Left ventricle myocardium inferior (tissue), 1 donor: ENCODE measurements around the gene RNU7-1. TPM values are rescaled to one million over a fixed set of nuclear protein-coding genes. Genes with fewer than 3 reads are reported as not detected.

Source experiments
- DNase-seq: peaks from one replicate; pipeline ENCODE4 v3.0.0-alpha.2; 2020
- H3K27ac ChIP-seq: fragments of 200-600 bp; replicated peaks from 2 replicates; pipeline ENCODE4 v1.8.0; 2021
- H3K27me3 ChIP-seq: fragments of 200-600 bp; 2 replicates; pipeline ENCODE4 v1.8.0; 2021; ENCODE audit warnings: low read depth
- H3K36me3 ChIP-seq: fragments of 200-600 bp; 2 replicates; pipeline ENCODE4 v1.8.0; 2021
- H3K4me1 ChIP-seq: fragments of 200-600 bp; 2 replicates; pipeline ENCODE4 v1.8.0; 2021
- H3K4me3 ChIP-seq: fragments of 200-600 bp; 2 replicates; pipeline ENCODE4 v1.8.0; 2021; ENCODE audit warnings: mild to moderate bottlenecking, moderate library complexity
- H3K9me3 ChIP-seq: fragments of 200-600 bp; replicated peaks from 2 replicates; pipeline ENCODE4 v1.8.0; 2021
- intact Hi-C: fragments of 100-400 bp; cut with micrococcal nuclease; formaldehyde crosslinking; loops from one replicate; pipeline ENCODE4 v1.11.0; 2022
- total RNA-seq: library from RNA; stranded (reverse); fragmentation: NEBNext Ultra II Directional; extraction: Animal tissue kit (Norgen Biotek cat#: 25700); gene quantifications from one replicate; pipeline ENCODE4 v1.2.1, GENCODE V29; 2021
- TF ChIP-seq, protein P1 (sequence below): fragments of 200-600 bp; IDR thresholded peaks from 2 replicates; pipeline ENCODE4 v1.8.0; 2021; ENCODE audit warnings: antibody characterized with exemption, mild to moderate bottlenecking, borderline replicate concordance
- donor health status: DM: no; HTN: yes; CAD: no; lungs with severe emphysema.

Gene RNU7-1
- total RNA-seq, 1 donor from 2014 or later, result not detected

DNA sequence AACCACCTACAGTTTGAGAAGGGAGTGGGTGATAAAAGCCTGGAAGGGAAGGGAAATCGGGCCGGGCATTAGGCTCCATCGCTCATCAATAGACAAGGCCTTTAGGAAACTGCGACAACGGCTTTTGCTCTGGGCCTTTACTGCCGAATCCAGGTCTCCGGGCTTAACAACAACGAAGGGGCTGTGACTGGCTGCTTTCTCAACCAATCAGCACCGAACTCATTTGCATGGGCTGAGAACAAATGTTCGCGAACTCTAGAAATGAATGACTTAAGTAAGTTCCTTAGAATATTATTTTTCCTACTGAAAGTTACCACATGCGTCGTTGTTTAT lies 261 bp upstream of the RNU7-1 start:
- Histone ChIP-seq H3K4me1 (peaks cover 80% of the 10 kb centered on the region), H3K27ac (peak overlapping the region; percentile 99), H3K36me3 (peaks cover 44% of the 10 kb centered on the region), H3K27me3 (no peaks in the 10 kb centered on the region), H3K9me3 (no peaks in the 10 kb centered on the region), H3K4me3 (peak overlapping the region; percentile 90)
- intact Hi-C loops, result no loop called here
- peak; percentile 71 for DNase-seq
- TF ChIP-seq, protein P1, sequence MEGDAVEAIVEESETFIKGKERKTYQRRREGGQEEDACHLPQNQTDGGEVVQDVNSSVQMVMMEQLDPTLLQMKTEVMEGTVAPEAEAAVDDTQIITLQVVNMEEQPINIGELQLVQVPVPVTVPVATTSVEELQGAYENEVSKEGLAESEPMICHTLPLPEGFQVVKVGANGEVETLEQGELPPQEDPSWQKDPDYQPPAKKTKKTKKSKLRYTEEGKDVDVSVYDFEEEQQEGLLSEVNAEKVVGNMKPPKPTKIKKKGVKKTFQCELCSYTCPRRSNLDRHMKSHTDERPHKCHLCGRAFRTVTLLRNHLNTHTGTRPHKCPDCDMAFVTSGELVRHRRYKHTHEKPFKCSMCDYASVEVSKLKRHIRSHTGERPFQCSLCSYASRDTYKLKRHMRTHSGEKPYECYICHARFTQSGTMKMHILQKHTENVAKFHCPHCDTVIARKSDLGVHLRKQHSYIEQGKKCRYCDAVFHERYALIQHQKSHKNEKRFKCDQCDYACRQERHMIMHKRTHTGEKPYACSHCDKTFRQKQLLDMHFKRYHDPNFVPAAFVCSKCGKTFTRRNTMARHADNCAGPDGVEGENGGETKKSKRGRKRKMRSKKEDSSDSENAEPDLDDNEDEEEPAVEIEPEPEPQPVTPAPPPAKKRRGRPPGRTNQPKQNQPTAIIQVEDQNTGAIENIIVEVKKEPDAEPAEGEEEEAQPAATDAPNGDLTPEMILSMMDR, result no peak

DNA sequence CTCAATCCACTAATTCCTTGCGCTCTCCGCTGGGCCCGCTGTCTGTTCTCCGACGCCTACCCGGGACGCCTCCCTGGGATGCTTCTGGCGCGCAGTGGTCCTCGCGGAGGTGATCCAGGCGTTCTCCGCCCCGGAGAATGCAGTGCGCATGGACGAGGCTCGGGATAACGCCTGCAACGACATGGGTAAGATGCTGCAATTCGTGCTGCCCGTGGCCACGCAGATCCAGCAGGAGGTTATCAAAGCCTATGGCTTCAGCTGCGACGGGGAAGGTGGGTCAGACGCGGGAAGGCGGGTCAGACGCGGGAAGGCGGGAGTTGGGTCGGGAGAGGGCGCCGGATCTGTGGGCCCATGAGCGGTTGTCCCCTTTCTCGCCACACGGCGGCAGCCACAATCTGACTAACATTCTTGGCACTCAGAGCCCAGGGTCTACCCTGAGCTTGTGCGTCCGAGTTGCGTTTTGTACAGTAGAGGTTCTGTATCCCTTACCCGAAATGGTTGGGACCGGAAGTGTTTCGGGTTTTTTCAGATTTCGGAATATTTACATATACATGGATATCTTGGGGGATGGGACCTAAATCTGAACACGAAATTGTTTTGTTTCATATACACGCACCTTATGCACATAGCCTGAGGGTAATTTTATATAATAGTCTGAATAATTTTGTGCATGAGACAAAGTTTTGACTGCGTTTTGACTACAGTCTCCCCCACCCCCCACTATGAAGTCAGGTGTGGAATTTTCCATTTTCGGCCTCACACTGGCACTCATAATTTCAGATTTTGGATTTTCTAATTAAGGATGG lies 968 bp downstream of the RNU7-1 start:
- peaks cover 68% of the 10 kb centered on the region for H3K4me1 ChIP-seq
- peaks cover 43% of the 10 kb centered on the region for H3K36me3 ChIP-seq
- peak; percentile 94 for DNase-seq
- no peaks in the 10 kb centered on the region for H3K27me3 ChIP-seq
- TF ChIP-seq, protein P1, result peak; percentile 91
- intact Hi-C loops, result no loop called here
- no peaks in the 10 kb centered on the region for H3K9me3 ChIP-seq
- H3K4me3 ChIP-seq, result peak overlapping the region; percentile 90
- H3K27ac ChIP-seq, result peak overlapping the region; percentile 99

DNA sequence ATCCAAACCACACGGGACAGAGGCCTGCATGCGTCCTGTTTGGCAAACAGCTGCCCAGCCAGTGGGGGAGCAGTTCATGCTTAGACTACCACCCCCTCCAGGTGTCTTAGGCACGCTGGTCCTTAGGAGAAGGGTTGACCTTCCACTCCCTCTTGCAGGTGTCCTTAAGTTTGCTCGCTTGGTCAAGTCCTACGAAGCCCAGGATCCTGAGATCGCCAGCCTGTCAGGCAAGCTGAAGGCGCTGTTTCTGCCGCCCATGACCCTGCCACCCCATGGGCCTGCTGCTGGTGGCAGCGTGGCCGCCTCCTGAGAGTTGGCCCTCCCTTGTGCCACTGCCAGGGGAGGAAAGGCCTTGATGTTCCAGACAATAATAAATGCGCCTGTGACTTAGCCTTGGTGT lies 2.0 kb downstream of the RNU7-1 start:
- intact Hi-C loops, result no loop called here
- Histone ChIP-seq H3K27me3 (no peaks in the 10 kb centered on the region), H3K36me3 (peaks cover 32% of the 10 kb centered on the region), H3K27ac (peak overlapping the region; percentile 99), H3K9me3 (no peaks in the 10 kb centered on the region), H3K4me3 (peak overlapping the region; percentile 90), H3K4me1 (peaks cover 58% of the 10 kb centered on the region)
- no peak for DNase-seq
- TF ChIP-seq, protein P1, result no peak

DNA sequence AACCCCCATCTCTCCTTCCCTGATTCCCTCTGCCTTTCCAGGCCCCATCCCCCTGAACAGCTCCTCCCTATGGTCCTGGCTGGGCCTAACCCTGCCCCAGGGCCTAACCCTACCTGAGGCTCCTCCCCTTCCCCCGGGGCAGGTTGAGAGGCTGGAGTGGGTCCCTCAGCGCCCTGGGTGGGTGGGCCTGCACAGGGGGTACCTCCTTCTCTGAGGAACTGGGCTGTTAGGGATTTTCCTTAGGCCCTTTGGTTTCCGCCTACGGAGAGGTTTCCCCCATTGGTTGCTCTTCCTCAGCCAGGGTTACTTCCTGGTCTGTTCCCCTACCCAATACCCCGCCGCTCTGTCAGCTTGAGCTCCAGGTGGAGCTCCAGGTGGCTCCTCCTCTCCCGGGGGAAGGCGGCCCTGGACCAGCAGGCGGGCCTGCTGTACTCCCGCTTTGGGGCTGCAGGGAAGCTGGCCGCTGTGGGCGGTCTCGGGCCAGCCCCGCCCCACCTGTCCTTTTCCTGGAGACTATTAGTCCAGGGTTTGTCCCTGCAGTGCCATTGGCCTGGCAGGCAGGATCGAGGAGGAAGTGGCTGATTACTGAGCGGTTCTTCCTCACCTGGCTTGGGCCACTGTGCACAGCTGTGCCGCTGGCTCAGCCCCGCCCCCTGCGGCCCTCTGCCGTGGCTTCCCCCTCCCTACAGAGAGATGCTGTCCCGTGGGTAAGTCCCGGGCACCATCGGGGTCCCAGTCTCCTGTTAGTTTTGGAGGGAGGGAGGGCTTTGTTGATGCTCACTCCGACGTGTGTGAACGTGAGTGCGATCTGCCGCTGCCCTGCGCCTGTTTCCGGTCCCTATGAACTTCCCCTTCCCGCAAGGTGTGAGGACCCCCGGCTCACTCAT lies 2.7 kb downstream of the RNU7-1 start:
- H3K36me3 ChIP-seq, result peaks cover 26% of the 10 kb centered on the region
- peak overlapping the region; percentile 90 for H3K4me3 ChIP-seq
- peaks cover 53% of the 10 kb centered on the region for H3K4me1 ChIP-seq
- H3K27ac ChIP-seq, result peak overlapping the region; percentile 99
- H3K27me3 ChIP-seq, result no peaks in the 10 kb centered on the region
- H3K9me3 ChIP-seq, result no peaks in the 10 kb centered on the region
- DNase-seq, result no peak
- TF ChIP-seq, protein P1, result no peak
- intact Hi-C loops, result no loop called here

DNA sequence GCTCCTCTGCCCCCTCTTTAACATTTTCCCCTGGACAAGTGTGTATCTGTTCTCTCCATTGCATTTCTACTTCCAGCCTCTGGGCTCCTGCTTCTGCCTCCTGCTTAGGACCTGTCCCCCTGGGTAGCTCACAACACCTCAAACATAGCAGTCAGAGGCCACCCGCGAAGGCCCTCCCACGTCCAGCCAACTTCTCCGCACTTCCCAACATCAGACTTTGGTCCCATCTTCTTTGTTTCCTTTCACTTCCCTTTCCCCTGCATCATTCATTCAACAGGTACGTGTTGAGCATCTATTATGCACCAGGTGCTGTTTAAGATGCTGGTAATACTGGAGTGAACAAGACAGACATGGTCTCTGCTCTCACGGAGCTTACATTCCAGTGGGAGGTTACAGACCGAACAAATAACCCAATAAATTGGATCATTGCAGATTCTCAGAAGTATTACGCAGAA lies 3.3 kb downstream of the RNU7-1 start:
- Histone ChIP-seq H3K4me3 (peak overlapping the region; percentile 90), H3K9me3 (no peaks in the 10 kb centered on the region), H3K4me1 (peaks cover 47% of the 10 kb centered on the region), H3K36me3 (peaks cover 21% of the 10 kb centered on the region), H3K27ac (peak overlapping the region; percentile 99), H3K27me3 (no peaks in the 10 kb centered on the region)
- DNase-seq, result peak; percentile 8
- TF ChIP-seq, protein P1, result no peak
- intact Hi-C loops, result no loop called here
